Measurements from ENCODE around the gene PLOD3. TPM values are rescaled to one million over a fixed set of nuclear protein-coding genes. Genes with fewer than 3 reads are reported as not detected.

Gene PLOD3
- total and polyA plus RNA-seq, 4 experiments from 2014 or later: 24.6 to 72.4 (median 47.2) TPM

- no peak overlapping the region for H3K4me3 Mint-ChIP-seq
Measured at GRCh38 chr7:101166648-101166908, 50.8 kb downstream of the PLOD3 start.

GRCh38 chr7:101165958-101166647, 51.3 kb downstream of the PLOD3 start:
- intact Hi-C loops (cut with micrococcal nuclease): loop anchor here (1.0 to 10.0 kb wide), 3 partner anchors 12 to 279 kb away; partner anchors contain the start of genes AP1S1, PLOD3, UFSP1 and ZNHIT1
- ChIA-PET CTCF (ENCODE audit: partially characterized antibody) (interaction anchor here (1.5 to 3.2 kb wide), 2 partner anchors 10 to 22 kb away, joined by 5 to 25 read pairs; no protein-coding TSS in a partner anchor), POLR2A (ENCODE audit: partially characterized antibody) (interaction anchor here (0.8 to 1.7 kb wide), 5 partner anchors 22 to 276 kb away, joined by 3 to 7 read pairs (median 3); partner anchors contain the start of genes UFSP1 and ZNHIT1)
- peaks cover 28 to 56% (median 43%) of the 10 kb centered on the region in 4 donors for H3K4me1 Mint-ChIP-seq
- H3K27me3 ChIP-seq (ENCODE audit: insufficient read depth, low read length): peaks cover 70% of the 10 kb centered on the region
- peaks cover 3 to 4% of the 10 kb centered on the region in 2 donors for H3K36me3 Mint-ChIP-seq
- peaks cover 61% of the 10 kb centered on the region for H3K4me1 ChIP-seq (ENCODE audit: insufficient read depth, low read length)
- no peaks in the 10 kb centered on the region for H3K36me3 ChIP-seq (ENCODE audit: insufficient read depth, low read length)
- no peak for DNase-seq
- no peak overlapping the region for H3K27ac ChIP-seq (ENCODE audit: low read depth, low read length)
- peaks cover 51 to 54% of the 10 kb centered on the region in 2 donors for H3K27me3 Mint-ChIP-seq
- peak overlapping the region; percentile 63 to 87 (median 78) for H3K4me3 Mint-ChIP-seq
- H3K4me3 ChIP-seq (ENCODE audit: low read length in 2 of 2): peak overlapping the region in 1 of 2 donors; percentile 23
- no peaks in the 10 kb centered on the region for H3K9me3 ChIP-seq (ENCODE audit: control insufficient read depth in 1 of 2, low read length in 2 of 2)
- peak overlapping the region in 6 of 7 donors; percentile 74 to 93 (median 88) for H3K27ac Mint-ChIP-seq
- H3K9me3 Mint-ChIP-seq: peaks cover 0 to 4% (median 0%) of the 10 kb centered on the region in 8 donors

More at GRCh38 chr7:101166648-101166908, 50.8 kb downstream of the PLOD3 start:
- Histone ChIP-seq H3K4me1 (ENCODE audit: insufficient read depth, low read length) (peaks cover 66% of the 10 kb centered on the region), H3K9me3 (ENCODE audit: control insufficient read depth in 1 of 2, low read length in 2 of 2) (no peaks in the 10 kb centered on the region), H3K27ac (ENCODE audit: low read depth, low read length) (no peak overlapping the region), H3K36me3 (ENCODE audit: insufficient read depth, low read length) (no peaks in the 10 kb centered on the region), H3K4me3 (ENCODE audit: low read length in 2 of 2) (no peak overlapping the region), H3K27me3 (ENCODE audit: insufficient read depth, low read length) (peaks cover 75% of the 10 kb centered on the region)
- CTCF ChIA-PET (ENCODE audit: partially characterized antibody): interaction anchor here (3.2 kb wide), 1 partner anchor 23 kb away, joined by 25 read pairs; no protein-coding TSS in a partner anchor
- H3K27me3 Mint-ChIP-seq: peaks cover 52 to 56% of the 10 kb centered on the region in 2 donors
- H3K4me1 Mint-ChIP-seq: peaks cover 33 to 61% (median 47%) of the 10 kb centered on the region in 4 donors
- peaks cover 0 to 4% (median 0%) of the 10 kb centered on the region in 8 donors for H3K9me3 Mint-ChIP-seq
- POLR2A ChIA-PET (ENCODE audit: partially characterized antibody): interaction anchor here (0.8 to 1.6 kb wide), 2 partner anchors 12 to 51 kb away, joined by 3 read pairs; partner anchors contain the start of gene ZNHIT1
- no peak for DNase-seq
- H3K27ac Mint-ChIP-seq: peak overlapping the region in 1 of 7 donors; percentile 88
- intact Hi-C loops (cut with micrococcal nuclease): loop anchor here (5.0 to 10.0 kb wide), 2 partner anchors 48 to 279 kb away; partner anchors contain the start of genes PLOD3, UFSP1 and ZNHIT1
- peaks cover under 1 to 2% of the 10 kb centered on the region in 2 donors for H3K36me3 Mint-ChIP-seq

- Histone ChIP-seq H3K4me1 (ENCODE audit: insufficient read depth, low read length) (peaks cover 53% of the 10 kb centered on the region), H3K4me3 (ENCODE audit: low read length in 2 of 2) (peak within 1 kb of the TSS in 1 of 2 donors; percentile 23), H3K36me3 (ENCODE audit: insufficient read depth, low read length) (no peaks in the 10 kb centered on the region), H3K27ac (ENCODE audit: low read depth, low read length) (no peak within 1 kb of the TSS), H3K9me3 (ENCODE audit: control insufficient read depth in 1 of 2, low read length in 2 of 2) (no peaks in the 10 kb centered on the region), H3K27me3 (ENCODE audit: insufficient read depth, low read length) (peaks cover 62% of the 10 kb centered on the region)
- CTCF ChIA-PET (ENCODE audit: partially characterized antibody): interaction anchor here (0.7 to 3.2 kb wide), 4 partner anchors 9 to 29 kb away, joined by 3 to 25 read pairs (median 4); no protein-coding TSS in a partner anchor
- peaks cover 20 to 48% (median 35%) of the 10 kb centered on the region in 4 donors for H3K4me1 Mint-ChIP-seq
- peaks cover 0 to 4% (median 0%) of the 10 kb centered on the region in 8 donors for H3K9me3 Mint-ChIP-seq
- DNase-seq: peak; percentile 89 to 92 (median 90)
- peaks cover 46 to 47% of the 10 kb centered on the region in 2 donors for H3K27me3 Mint-ChIP-seq
- intact Hi-C loops (cut with micrococcal nuclease): loop anchor here (1.0 to 10.0 kb wide), 3 partner anchors 11 to 278 kb away; partner anchors contain the start of genes AP1S1, PLOD3, UFSP1 and ZNHIT1
- peak within 1 kb of the TSS; percentile 63 to 87 (median 78) for H3K4me3 Mint-ChIP-seq
- H3K36me3 Mint-ChIP-seq: peaks cover 4 to 10% of the 10 kb centered on the region in 2 donors
- POLR2A ChIA-PET (ENCODE audit: partially characterized antibody): interaction anchor here (0.8 to 1.7 kb wide), 7 partner anchors 10 to 290 kb away, joined by 3 to 7 read pairs (median 3); partner anchors contain the start of genes SRRT, UFSP1 and ZNHIT1
- peak within 1 kb of the TSS; percentile 74 to 93 (median 88) for H3K27ac Mint-ChIP-seq
Measured at GRCh38 chr7:101165075-101165957, 52.1 kb downstream of the PLOD3 start, which contains the start of gene VGF. VGF (minus strand) TSS chr7:101165569; CDS start chr7:101164843, 726 bp downstream.

GRCh38 chr7:101164071-101164840, 53.1 kb downstream of the PLOD3 start:
- Histone ChIP-seq H3K4me1 (ENCODE audit: insufficient read depth, low read length) (peaks cover 43% of the 10 kb centered on the region), H3K9me3 (ENCODE audit: control insufficient read depth in 1 of 2, low read length in 2 of 2) (no peaks in the 10 kb centered on the region), H3K27ac (ENCODE audit: low read depth, low read length) (no peak overlapping the region), H3K4me3 (ENCODE audit: low read length in 2 of 2) (no peak overlapping the region), H3K27me3 (ENCODE audit: insufficient read depth, low read length) (peaks cover 51% of the 10 kb centered on the region), H3K36me3 (ENCODE audit: insufficient read depth, low read length) (no peaks in the 10 kb centered on the region)
- peak overlapping the region in 2 of 7 donors; percentile 48 to 88 for H3K27ac Mint-ChIP-seq
- POLR2A ChIA-PET (ENCODE audit: partially characterized antibody): interaction anchor here (0.8 to 1.7 kb wide), 3 partner anchors 9 to 289 kb away, joined by 3 to 7 read pairs (median 3); partner anchors contain the start of gene SRRT
- peaks cover 13 to 37% (median 26%) of the 10 kb centered on the region in 4 donors for H3K4me1 Mint-ChIP-seq
- intact Hi-C loops (cut with micrococcal nuclease): loop anchor here (10.0 kb wide), 1 partner anchor 51 kb away; the partner anchor contains the start of genes PLOD3 and ZNHIT1
- peak overlapping the region in 7 of 8 donors; percentile 25 to 87 (median 52) for H3K4me3 Mint-ChIP-seq
- DNase-seq: peak in 1 of 5 donors; percentile 27
- CTCF ChIA-PET (ENCODE audit: partially characterized antibody): interaction anchor here (1.1 to 3.2 kb wide), 2 partner anchors 20 to 26 kb away, joined by 3 to 25 read pairs; no protein-coding TSS in a partner anchor
- peaks cover 0 to 4% (median 0%) of the 10 kb centered on the region in 8 donors for H3K9me3 Mint-ChIP-seq
- peaks cover 7 to 18% of the 10 kb centered on the region in 2 donors for H3K36me3 Mint-ChIP-seq
- peaks cover 39 to 41% of the 10 kb centered on the region in 2 donors for H3K27me3 Mint-ChIP-seq

GRCh38 chr7:101163279-101164070, 53.9 kb downstream of the PLOD3 start:
- peaks cover 11 to 32% (median 22%) of the 10 kb centered on the region in 4 donors for H3K4me1 Mint-ChIP-seq
- no peak overlapping the region for H3K27ac ChIP-seq (ENCODE audit: low read depth, low read length)
- H3K27me3 Mint-ChIP-seq: peaks cover 34 to 35% of the 10 kb centered on the region in 2 donors
- H3K27me3 ChIP-seq (ENCODE audit: insufficient read depth, low read length): peaks cover 43% of the 10 kb centered on the region
- peaks cover 39% of the 10 kb centered on the region for H3K4me1 ChIP-seq (ENCODE audit: insufficient read depth, low read length)
- H3K36me3 Mint-ChIP-seq: peaks cover 9 to 26% of the 10 kb centered on the region in 2 donors
- intact Hi-C loops (cut with micrococcal nuclease): loop anchor here (10.0 kb wide), 1 partner anchor 51 kb away; the partner anchor contains the start of genes PLOD3 and ZNHIT1
- H3K9me3 ChIP-seq (ENCODE audit: control insufficient read depth in 1 of 2, low read length in 2 of 2): no peaks in the 10 kb centered on the region
- peak in 1 of 5 donors; percentile 37 for DNase-seq
- H3K9me3 Mint-ChIP-seq: peaks cover 0 to 4% (median 0%) of the 10 kb centered on the region in 8 donors
- no peak overlapping the region for H3K27ac Mint-ChIP-seq
- POLR2A ChIA-PET (ENCODE audit: partially characterized antibody): interaction anchor here (0.8 to 1.3 kb wide), 2 partner anchors 8 to 54 kb away, joined by 3 read pairs; partner anchors contain the start of genes PLOD3 and ZNHIT1
- peak overlapping the region; percentile 70 to 81 (median 72) for H3K4me3 Mint-ChIP-seq
- no peaks in the 10 kb centered on the region for H3K36me3 ChIP-seq (ENCODE audit: insufficient read depth, low read length)
- CTCF ChIA-PET (ENCODE audit: partially characterized antibody): interaction anchor here (1.2 to 3.2 kb wide), 4 partner anchors 8 to 29 kb away, joined by 3 to 25 read pairs (median 7); no protein-coding TSS in a partner anchor
- peak overlapping the region in 1 of 2 donors; percentile 47 for H3K4me3 ChIP-seq (ENCODE audit: low read length in 2 of 2)
